ELR (cell line): ENCODE data around the gene WFDC10B.
"Not testable (repeated sequence)": the region's sequence is repeated elsewhere in the genome, so short reads cannot be mapped to it uniquely, and the experiment has no call there.

Source experiments
- DNase-seq: peaks from one replicate; pipeline ENCODE4 v3.0.0-alpha.2; 2015; ENCODE audit warnings: low read depth

WFDC10B gene

DNA sequence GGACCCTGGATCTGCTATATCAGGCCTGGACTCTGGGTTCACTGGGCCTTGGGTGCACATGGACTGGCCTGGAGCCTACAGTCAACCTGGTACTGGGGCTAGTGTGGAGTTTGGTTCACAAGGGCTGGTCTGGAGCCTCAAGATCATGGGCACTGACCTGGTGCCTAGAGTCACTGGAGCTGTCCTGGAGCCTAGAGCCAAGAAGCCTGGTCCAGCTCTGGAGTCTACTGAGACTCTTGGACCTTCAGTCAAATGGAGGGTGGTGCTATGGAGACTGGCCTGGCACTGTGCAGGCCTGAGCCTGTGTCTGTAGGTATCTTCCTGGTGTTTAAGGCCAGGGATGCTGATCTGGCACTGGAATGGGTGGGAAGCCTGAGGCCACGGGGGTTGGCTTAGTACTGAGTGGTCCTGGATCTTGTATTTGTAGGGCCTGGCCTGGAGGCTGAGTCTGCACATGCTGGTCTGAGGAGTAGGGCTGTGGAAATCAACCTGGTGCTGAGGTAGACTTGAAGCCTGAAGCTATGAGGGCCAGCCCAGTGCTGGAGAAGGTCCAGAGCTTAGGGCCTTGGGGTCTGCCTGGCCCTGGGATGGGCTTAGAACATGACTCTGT, 57.3 kb downstream of the WFDC10B start:
- DNase-seq: no peak

DNA sequence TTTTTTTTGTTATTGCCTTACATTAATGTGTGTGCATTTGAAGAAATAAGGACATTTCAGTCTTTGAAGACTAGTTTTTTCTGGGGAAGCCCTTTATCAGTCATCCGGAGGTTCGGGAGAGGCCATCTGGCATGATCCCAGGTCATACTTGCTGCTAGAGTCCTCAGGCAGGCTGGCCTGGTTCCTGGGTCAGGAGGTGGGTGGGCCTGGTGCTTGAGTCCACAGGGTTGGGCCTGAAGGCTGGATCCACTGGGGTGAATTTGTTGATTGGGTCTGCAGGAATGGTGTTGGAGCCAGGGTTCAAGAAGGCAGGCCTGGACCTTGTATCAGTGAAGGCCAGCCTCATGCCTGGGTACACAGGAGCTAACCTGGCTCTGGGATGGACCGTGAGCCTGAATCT, 57.9 kb downstream of the WFDC10B start:
- DNase-seq: no peak

DNA sequence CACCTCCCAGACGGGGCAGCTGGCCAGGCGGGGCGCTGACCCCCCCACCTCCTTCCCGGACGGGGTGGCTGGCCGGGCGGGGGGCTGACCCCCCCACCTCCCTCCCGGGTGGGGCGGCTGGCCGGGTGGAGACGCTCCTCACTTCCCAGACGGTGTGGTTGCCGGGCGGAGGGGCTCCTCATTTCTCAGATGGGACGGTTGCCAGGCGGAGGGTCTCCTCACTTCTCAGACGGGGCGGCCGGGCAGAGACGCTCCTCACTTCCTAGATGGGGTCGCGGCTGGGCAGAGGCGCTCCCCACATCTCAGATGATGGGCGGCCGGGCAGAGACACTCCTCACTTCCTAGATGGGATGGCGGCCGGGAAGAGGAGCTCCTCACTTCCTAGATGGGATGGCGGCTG, 59.0 kb downstream of the WFDC10B start:
- DNase-seq: not testable (repeated sequence)

DNA sequence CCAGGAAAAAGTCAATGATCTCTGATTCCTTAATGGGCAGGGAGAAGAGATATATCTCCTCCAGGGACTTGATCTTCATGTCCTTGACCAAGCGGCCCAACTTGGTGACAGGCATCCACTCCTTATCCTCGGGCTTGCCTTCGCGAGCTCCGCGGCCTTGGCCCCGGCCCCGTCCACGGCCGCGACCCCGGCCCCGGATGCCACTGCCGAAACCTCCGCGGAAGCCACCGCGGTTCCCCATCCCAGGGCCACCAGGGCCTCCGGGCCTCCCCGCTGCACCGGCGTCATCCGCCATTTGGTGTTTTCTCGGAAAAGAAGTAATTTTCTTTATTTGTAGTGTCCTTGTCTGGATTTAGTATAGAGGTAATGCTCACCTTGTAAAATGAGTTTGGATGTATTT, 63.7 kb downstream of the WFDC10B start:
- not testable (repeated sequence) for DNase-seq

DNA sequence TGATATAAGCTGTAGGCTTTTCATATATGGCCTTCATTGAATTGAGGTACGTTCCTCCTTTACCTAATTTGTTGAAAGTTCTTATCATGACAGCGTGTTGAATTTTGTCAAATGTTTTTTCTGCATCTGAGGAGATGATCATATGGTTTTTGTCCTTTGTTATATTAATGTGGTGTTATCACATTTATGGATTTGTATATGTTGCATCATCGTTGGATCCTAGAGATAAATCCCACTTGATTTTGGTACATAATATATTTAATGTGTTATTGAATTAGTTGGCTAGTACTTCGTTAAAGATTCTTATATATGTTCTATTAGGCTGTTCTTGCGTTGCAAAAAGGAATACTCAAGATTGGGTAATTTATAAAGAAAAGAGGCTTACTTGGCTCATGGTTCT, 65.1 kb downstream of the WFDC10B start:
- DNase-seq: no peak

DNA sequence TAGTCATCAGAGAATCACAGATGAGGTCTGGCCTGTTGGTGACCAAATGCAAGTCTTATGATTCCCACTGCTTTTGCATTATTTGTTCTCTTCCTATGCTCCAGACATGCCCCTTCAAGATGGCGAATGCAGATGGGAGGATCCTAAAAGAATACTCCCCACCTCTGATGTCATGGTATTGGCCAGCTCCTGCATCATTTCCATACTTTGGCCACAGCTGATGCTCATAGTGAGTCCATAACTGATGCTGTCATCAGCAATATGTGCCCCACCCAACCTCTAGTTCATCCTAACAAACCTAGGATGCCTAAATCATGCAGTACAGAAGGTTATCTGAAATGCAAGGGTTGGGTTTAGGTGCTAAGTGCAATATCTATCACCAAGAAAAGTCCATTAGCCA, 68.3 kb downstream of the WFDC10B start:
- DNase-seq: no peak
